EH (cell line): Measurements from ENCODE around the gene CD34.
"Not testable (repeated sequence)": the region's sequence is repeated elsewhere in the genome, so short reads cannot be mapped to it uniquely, and the experiment has no call there.

ENCODE experiments used
- DNase-seq: peaks from one replicate; pipeline ENCODE4 v3.0.0-alpha.2; 2015; ENCODE audit warnings: low read depth

CD34 gene, protein sequence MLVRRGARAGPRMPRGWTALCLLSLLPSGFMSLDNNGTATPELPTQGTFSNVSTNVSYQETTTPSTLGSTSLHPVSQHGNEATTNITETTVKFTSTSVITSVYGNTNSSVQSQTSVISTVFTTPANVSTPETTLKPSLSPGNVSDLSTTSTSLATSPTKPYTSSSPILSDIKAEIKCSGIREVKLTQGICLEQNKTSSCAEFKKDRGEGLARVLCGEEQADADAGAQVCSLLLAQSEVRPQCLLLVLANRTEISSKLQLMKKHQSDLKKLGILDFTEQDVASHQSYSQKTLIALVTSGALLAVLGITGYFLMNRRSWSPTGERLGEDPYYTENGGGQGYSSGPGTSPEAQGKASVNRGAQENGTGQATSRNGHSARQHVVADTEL

DNA sequence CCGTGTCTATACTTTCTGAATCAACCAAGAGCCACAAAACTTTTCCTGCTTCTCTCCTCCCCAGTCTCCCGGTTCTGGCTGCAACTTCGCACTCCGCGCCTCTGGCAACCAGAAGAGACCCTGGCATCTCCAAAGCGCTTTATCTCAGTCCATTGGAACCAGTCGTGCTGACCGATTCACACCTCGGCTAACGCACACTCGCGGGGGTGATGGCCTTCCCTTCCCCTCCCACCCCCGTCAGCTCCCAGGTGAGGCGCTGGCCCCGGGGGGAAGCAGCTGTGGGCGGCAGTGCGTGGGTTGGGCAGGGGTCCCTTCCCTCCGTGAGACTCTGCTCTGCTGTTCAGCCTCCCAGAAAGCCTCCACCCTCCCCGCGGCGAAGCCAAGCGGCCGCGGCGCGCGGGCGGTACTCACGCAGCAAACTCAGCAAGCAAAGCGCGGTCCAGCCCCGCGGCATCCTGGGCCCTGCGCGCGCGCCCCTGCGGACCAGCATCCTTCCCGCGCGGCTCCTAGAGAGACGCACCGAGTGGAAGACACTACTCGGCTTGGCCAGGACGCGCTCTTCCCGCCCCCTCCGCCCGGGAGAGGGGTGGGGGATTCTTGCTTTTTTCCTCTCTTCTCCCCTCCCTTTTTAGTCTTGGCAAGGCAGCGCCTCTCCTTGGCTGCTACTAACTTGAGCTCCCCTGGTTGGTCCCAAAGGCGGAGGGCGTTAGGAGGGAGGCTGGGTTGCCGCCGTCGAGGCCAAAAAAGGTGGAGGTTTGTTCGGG lies at the start of gene CD34:
Gene CD34 (minus strand): TSS at position 535 of the 764 bp plus-strand sequence. CDS start 45 bp downstream, at position 490.
- DNase-seq, result no peak

DNA sequence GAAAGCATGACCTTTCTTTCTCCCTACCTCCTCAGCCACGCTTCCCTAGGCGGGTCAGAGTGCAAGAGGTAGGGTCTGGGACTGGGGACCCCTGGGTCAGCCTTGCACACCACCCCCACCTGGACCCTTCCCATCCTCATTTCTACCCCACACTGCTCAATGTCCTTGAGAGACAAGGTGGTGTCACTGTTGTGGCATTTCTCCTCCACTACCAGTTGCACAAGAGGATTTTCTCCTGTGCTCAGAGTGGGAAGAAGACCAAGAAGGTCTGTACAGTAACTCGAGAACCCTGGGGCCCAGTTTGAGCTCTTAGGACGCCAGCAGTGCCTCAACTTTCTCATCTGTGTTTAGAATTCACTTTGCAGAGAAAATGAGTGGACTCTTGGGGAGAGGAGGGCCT lies 49.4 kb upstream of the CD34 start:
- DNase-seq, result no peak

DNA sequence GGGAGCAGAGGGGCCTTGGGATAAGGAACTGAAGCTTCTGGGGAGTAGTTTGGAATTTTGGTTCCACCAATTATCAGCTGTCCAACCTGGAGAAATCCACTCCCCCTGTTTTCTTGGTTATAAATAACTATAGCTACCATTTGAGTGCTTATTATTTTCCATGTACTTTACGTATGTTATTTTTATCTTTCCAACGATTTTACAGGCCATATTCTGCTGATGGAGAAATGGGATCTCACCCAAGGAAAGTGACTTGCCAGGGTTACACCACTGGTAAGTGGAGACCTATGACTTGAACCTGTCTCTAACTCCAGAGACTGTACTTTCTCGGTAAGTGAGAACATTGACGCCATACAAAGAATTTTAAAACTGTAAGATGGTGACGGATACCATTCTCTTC lies 49.0 kb upstream of the CD34 start:
- DNase-seq, result no peak

DNA sequence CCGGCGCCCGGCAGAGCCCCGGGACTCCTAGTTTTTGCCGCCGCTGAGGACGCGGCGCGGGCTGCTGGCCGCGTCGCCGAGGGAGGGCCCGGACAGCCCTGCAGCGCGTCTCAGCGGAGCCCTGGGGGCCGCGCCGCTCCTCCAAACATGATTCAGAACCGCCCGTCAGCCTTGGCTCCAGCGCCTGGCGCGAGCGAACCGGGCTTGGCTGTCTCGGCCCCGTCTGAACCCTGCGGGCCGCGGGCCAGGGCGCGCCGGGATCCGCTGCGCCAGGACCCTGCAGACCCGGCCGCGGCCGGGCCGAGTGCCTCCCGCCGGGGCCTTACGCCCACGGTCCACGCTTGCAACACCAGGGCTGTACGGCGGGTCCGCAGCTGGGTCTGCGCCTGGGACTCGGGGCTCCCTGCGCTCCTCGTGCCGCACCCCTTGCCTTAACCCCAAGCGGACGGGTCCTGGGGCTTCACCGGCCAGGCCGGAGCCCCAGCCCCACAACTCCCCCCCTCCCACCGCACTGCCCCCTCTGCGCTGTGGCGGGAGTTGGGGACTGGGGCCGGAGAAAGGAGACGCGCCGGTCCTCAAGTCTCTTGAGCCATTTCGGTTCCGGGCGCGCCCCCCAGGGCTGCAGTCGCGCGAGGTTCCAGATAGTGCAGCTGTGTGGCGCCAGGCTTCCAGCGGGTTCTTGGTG lies 48.4 kb upstream of the CD34 start:
- peak; percentile 54 for DNase-seq

DNA sequence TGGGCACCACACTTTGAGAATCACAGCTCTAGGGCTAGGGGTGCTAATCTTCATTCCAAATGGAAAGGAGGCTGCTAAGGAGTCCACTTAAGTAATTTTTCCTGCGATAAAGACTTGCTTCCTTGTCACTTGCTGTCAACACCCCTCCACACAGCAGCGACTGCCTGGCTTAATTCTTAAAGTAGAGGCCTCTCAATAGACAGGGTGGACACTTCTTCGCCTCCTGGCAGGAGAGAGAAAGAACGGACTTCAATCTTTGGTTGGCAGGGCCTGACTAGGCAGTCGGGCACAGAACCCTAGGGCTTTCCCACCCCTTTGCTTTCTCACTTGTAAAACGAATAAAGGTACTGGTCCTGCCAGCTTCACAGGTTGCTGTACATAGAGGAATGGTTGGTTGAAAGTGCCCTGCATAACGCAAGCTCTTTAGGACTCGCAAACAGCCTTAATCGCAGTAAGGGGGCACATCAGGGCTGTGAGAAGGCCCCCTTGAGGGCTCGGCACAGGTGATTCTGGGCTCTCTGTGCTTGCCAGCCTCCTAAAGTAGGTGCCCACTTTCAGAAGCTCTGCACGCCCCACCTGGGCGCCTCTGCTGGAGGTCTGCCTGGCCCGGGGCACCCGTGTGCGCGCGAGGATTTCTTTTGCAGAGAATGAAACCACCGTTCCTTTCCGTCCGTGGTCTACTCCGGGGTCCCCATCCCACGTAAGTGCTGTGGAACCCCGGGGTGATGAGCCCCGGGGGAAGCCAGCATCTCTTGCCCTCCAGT lies 47.6 kb upstream of the CD34 start:
- no peak for DNase-seq

DNA sequence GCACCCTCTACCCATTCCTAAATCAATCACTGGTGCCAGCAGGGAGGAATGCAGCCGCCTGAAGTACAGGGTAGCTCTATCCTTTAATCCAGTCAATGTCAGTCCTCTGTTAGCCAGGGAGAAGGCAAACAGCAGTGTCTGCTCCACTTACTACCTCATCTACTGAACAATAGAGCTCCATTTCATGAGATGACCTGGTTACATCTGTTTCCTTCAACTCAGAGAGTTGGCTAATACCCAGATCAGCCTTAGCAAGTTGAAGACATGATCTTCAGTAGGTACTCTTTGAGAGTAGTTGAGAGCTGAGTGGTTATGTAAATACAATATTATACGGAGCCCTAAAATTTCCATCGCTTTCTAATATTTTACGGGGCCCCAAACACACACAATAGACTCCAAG lies 46.1 kb upstream of the CD34 start:
- DNase-seq, result no peak

DNA sequence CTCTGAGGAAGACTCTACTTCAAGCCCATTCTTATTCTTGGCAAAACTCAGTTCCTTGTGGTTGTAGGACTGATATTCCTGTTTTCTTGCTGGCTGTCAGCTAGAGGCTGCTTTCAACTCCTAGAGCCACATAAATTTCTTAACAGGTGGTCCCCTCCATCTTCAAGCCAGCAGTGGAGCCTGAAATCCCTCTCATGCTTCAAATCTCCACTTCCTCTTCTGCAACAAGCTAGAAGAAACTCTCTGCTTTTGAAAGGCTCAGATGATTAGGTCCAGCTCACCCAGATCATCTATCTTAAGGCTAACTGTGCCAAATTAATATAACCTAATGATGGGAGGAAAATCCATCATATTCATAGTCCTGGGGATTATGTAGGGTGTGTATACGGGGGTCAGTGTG lies 43.2 kb upstream of the CD34 start:
- no peak for DNase-seq

DNA sequence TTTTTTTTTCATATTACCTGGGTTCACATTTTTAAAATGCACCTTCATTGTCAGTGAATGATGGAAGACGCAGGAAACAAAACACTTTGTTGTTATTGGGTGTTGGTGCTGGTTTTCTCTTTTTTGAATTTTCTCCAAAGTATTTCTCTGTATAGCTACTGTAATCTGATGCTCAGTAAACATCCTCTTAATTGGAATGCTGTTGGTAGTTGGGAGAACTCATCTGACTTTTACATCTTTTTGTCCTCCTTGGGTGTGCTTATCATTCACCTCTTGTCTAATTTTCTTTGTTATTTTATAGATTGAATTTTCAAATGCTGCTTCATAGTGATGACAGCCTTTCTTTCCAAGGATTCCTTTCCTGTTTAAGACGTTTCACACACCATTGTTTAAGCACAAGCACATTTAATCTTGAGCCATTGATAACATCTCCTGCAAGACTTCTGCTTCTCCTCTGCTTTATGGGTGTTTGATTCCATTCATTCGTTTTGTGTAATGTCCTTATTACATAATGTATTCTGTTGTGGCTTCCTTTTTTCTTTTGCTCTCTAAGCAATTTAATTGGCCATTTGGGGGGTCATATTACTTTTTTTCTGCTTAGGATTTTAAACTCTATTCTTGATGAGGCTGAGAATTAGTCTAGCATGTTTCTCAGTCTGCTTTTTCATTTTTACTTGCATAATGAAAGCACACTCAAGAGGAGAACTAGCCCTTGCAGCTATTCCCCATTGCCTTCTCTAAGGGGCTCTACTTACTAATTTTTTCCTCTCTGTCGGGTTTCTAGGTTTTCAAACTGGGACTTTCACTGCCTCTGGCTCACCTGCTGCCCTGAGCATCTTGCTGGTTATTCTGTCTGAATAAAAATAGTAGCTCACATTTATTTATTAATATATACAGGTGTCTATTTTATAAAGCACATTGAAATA lies 42.0 kb upstream of the CD34 start:
- no peak for DNase-seq

DNA sequence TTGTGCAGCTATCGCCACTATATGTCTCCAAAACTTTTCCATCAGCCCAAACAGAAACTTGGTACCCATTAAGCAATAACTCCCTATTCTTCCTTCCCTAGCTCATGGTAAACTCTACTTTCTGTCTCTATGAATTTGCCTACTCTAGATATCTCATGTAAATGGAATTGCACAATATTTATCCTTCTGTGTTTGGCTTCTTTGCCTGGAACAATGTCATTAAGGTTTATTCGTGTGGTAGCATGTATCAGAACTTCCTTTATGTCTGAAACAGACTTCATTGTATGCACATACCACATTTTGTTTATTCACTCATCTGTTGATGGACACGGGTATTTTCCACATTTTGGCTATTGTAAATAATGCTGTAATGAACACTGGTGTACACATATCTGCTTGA lies 40.7 kb upstream of the CD34 start:
- no peak for DNase-seq

DNA sequence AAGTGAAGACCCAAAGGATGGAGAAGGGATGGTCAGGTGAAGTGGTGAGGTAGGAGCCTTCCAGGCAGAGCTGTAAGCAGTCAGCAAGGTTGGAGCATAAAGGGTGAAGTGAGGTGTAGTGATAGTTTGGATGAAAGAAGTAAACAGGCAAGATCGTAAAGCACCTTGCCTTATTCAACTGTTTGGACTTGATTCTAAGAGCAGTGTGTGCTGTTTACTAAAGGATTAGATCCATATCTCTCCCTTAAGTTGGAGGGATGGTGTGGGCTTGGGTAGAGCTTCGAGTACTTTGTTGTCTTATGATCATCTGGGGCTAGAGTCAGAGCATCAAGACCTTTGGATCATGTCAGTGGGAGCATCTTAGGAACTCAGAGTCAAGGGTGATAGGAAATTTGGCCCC lies 39.8 kb upstream of the CD34 start:
- DNase-seq, result no peak

DNA sequence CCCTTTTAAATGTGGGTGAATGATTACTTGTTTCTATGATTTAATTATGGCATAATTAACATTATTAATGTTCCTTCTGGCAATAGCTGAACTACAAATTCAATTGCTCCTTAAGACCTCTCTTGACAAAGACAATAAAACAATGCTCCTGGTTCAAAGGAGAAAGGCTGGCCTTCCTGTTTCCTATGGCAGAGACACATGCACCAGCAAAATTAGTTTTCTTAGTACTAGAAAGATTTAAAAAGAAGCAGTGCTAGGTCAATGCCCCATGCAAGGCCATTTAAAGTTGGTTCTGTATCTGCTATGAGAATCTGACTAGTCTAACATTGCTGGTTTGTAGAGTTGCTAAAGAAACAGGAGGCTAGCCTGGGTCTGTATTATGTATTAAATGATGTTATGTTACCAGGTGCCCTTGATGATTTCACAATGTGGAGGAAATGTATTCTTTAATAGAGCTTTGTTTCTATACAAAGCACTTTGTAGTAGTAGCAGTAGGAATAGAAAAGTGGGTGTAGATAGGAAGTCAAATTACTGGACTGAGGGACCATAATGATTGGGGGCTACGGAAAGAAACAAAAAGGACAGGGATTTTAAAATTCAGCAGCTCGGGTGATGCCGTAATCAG lies 38.8 kb upstream of the CD34 start:
- DNase-seq, result no peak

DNA sequence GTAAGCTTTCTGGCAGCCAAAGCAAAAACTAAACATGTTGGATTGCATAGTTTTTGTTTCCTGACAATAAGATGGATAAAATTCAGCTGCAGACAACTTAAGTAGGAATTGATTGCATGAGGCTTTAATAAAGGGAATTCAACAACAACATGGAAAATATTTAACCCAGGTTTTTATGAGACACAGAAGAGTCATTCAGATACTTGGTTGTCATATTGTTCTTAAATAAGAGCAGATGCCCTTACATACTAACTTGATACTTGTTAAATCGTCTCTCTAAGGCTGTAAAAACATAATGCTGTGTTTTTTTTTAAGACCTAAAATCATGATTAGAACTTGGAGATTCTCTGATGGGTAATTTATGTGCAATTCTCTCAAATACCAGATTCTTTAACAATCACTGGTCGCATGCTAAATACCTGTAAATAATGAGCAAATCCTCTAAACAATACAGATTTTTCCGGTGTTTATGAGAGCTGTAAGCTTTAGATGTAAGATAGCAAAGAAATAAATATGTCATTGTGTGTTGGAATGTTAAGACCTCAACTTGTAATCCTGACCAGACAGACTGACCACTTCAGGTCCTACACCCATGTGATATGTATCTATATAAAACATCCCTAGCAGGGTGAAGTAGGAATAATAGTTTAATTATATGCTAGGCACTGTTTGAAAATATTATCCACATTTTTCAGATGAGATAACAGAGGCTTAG lies 37.8 kb upstream of the CD34 start:
- peak; percentile 40 for DNase-seq

DNA sequence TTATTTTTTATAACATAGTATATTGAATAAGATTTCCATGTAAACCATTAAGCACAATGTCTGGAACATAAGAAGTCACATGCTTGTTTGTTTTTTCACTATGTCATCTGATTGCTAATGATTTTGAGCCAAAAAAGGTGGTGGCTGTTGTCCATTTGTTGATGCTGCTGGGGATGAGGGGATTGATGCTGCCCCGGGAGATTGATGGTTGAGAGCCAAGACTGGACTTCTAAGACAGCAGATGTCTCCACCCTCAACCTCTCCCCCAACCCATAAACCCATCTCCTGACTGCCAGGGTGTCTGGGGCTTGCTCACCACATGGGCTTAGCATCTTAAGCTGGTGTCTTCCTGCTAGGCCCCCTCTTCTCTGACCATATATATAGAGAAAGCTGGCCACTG lies 35.8 kb upstream of the CD34 start:
- DNase-seq, result no peak

DNA sequence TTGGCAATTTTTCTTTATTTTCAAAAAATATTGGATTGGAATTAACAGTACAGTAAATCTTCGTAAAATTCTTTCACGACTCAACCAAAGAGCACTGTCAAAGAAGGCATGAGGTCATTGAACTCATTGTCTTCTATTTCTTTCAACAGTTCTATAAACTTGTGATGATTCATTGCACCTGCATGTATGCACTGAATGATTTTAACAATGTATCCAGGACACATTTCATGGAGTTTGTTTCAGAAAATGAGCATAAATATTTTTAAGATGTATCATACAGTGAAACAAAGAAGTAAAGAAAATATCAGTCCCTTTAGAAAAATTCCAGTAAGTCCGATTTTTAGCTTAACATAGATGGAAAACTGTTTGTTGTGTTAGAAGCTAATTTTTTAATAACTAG lies 33.6 kb upstream of the CD34 start:
- peak; percentile 37 for DNase-seq

DNA sequence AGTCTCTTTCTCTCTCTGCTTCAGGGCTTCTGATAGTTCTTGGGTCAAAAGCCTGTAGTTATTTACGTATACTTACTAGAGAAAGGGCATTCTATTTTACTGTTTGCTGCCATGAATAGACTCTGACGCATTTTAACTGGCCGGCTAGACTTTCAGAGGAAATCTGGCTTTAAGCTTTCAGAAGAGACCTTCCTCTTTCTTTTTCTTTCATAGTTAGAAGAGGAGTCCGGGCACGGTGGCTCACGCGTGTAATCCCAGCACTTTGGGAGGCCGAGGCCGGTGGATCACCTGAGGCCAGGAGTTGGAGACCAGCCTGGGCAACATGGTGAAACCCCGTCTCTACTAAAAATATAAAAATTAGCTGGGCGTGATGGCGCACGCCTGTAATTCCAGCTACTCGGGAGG lies 31.4 kb upstream of the CD34 start:
- DNase-seq, result not testable (repeated sequence)

DNA sequence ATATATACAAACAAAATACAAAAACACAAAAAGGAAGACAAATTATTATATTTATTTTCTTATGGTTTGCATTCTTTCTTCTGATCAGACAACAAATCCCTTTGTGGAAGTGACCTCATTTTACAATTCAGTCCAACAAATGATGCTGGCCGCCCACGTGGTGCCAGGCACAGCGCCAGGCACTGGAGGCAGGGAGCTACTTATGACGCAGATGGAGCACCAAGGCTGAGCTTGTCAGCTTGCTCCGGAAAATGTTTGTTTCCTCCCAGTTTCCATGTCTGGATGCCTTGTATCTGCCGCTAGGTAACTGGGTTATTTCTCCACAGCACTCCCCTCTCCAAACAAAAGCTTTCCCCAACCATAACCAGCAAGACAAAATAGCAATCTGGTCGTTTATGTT lies 30.7 kb upstream of the CD34 start:
- DNase-seq, result no peak

DNA sequence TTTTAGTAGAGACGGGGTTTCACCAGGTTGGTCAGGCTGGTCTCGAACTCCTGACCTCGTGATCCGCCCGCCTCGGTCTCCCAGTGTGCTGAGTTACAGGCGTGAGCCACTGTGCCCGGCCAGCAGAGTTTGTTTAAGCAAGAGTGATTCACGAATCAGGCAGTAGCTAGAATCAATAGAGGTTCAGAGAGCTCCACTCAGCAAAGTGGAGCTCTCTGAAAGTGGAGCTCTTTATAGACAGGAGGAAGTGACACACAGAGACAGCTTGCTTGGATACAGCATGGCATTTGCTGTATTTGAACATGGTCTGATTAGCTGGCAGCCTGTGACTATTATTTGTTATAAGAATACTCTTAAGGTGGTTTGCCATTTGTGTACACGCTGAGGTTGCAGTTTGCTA lies 27.1 kb upstream of the CD34 start:
- DNase-seq, result peak; percentile 61

DNA sequence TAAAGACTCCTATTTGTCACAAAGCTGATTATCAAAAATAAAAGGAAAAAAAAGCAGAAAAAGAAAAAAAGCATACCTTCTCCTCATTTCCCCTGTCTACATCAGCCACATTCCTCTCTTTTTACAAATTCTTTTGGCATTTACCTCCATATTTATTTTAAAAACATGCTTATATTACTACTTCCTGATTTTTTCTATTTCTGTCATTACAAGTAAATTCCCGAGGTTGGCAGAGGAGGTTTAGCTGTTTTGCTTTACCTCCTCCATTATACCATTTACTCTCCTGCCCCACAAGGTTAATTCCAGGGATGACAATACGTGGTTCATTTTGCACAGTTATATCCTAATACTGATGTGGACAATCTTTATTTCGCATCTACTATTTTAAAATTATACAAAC lies 26.3 kb upstream of the CD34 start:
- DNase-seq, result peak; percentile 6

DNA sequence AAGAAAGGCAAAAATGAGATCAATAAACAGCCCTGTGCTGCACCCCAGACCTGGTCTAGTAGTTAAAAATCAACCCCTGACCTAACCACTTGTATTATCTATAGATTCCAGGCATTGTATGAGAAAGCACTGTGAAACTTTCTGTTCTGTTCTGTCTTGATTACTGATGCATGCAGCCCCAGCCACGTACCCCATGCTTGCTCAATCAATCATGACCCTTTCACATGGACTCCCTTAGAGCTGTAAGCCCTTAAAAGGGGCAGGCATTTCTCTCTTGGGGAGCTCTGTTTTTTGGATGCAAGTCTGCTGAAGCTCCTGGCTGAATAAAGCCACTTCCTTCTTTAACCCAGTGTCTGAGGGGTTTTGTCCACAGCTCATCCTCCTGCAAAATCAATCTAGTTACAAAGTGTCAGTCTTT lies 24.2 kb upstream of the CD34 start:
- DNase-seq, result no peak

DNA sequence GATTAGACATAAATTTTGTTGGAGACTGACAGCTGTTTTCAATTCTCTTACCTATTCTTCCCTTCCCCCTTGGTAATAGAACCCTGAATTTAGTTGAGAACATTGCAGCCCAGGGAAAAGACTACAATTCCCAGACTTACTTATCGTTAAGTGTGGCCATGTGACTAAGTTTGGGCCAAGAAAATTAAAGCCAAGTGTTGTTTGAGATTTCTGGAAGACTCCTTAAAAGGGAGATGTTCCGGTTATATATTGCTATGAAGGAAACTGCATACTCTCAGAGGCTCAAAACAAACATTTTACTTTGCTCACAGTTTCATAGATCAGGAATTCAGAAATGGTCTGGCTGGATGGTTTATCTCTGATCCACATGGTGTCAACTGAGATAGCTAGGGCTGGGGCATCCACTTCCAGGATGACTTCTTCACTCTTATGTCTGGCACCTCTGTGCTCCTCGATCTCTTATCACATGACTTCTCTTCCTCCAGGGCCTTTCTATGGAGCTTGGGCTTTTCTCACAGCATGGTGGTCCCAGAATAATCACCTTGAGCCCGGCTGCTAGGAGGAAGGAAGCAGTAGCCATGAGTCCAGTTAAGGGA lies 22.4 kb upstream of the CD34 start:
- peak; percentile 23 for DNase-seq
